Progenitor cell of endocrine pancreas (in vitro differentiated cells): ENCODE results near the gene RAD51B. TPM values are rescaled to one million over a fixed set of nuclear protein-coding genes. Genes with fewer than 3 reads are reported as not detected.
A peak's percentile ranks its signal among the peaks of the same experiment; 100 is the strongest.

ENCODE experiments used
- DNase-seq: peaks from one replicate; pipeline ENCODE4 v3.0.0; 2021; ENCODE audit warnings: low spot score; ENCODE audit not compliant: unreplicated experiment
- H3K27ac Mint-ChIP-seq: 2 replicates; pipeline ENCODE4 v1.8.0; 2021; ENCODE audit warnings: mild to moderate bottlenecking, moderate library complexity, mixed read lengths
- H3K27me3 Mint-ChIP-seq: 2 replicates; pipeline ENCODE4 v1.8.0; 2021; ENCODE audit warnings: mixed read lengths
- H3K36me3 Mint-ChIP-seq: 2 replicates; pipeline ENCODE4 v1.8.0; 2022; ENCODE audit warnings: mixed read lengths; ENCODE audit not compliant: insufficient read depth
- H3K4me1 Mint-ChIP-seq: 2 replicates; pipeline ENCODE4 v1.8.0; 2021; ENCODE audit warnings: low read depth, mixed read lengths
- H3K4me3 Mint-ChIP-seq: 2 replicates; pipeline ENCODE4 v1.8.0; 2021; ENCODE audit warnings: low read depth, mild to moderate bottlenecking, moderate library complexity, mixed read lengths
- H3K9me3 Mint-ChIP-seq: 2 replicates; pipeline ENCODE4 v1.8.0; 2021; ENCODE audit warnings: low read depth, mixed read lengths
- CTCF ChIP-seq: fragments of 200-600 bp; sonication (generic); IDR thresholded peaks from one replicate; pipeline ENCODE4 v1.5.0; 2021; ENCODE audit warnings: antibody characterized with exemption, mild to moderate bottlenecking; ENCODE audit not compliant: unreplicated experiment
- total RNA-seq: library from RNA; stranded (reverse); gene quantifications from 2 replicates; pipeline ENCODE4 v1.2.1, GENCODE V29; 2021

RAD51B gene
- total RNA-seq, 1 donor from 2014 or later, result 24.7 TPM

DNA sequence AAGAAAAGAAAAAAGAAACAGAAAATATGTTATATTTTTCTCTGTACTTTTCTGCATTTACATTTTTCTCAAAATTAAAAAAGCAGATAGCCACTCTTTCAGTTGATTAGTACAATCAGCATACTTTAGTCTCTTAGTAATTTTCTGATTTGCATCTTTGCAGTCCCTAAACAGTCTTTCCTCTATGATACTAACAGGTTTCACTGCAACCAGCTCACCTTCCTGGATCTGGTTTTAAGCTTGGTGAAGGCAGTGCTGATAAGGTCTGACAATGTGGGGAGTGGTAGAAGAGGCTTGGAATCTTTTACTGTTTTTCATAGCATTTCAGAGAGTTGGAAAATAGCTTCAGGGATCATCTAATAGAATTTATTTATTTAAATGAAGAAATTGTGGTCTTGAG is 515.7 kb downstream of the RAD51B start:
- Mint-ChIP-seq H3K36me3 (no peaks in the 10 kb centered on the region), H3K27ac (peak overlapping the region; percentile 38), H3K4me3 (no peak overlapping the region), H3K9me3 (no peaks in the 10 kb centered on the region), H3K4me1 (peaks cover 17% of the 10 kb centered on the region), H3K27me3 (no peaks in the 10 kb centered on the region)
- no peak for TF ChIP-seq CTCF
- no peak for DNase-seq

DNA sequence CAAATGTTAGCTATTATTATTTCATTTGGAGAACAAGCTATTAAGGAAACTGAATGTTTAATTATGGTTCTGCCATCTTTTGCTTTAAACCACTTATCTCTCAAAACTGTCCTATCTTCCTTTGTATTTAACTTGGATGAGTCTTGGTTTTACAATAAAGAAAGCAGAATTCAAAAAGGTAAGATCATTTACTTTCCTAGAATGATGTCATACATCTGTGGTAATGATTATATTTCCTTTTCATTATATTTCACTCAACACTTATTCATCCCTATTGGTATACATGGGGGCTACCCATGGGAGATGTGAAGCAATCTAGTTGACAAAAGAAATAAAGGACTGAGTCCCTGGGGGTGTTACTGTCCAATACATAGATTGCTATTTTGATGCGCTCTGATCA is 516.6 kb downstream of the RAD51B start:
- Mint-ChIP-seq H3K9me3 (no peaks in the 10 kb centered on the region), H3K4me1 (peaks cover 19% of the 10 kb centered on the region), H3K36me3 (no peaks in the 10 kb centered on the region), H3K27me3 (no peaks in the 10 kb centered on the region), H3K27ac (no peak overlapping the region), H3K4me3 (no peak overlapping the region)
- DNase-seq, result no peak
- no peak for TF ChIP-seq CTCF

- H3K27me3 Mint-ChIP-seq, result no peaks in the 10 kb centered on the region
Measured at GRCh38 chr14:68337279-68337678, 517.7 kb downstream of the RAD51B start.

GRCh38 chr14:68340262-68340661 is 520.7 kb downstream of the RAD51B start:
- no peak for DNase-seq
- H3K9me3 Mint-ChIP-seq, result peaks cover 4% of the 10 kb centered on the region
- H3K36me3 Mint-ChIP-seq, result peaks cover 2% of the 10 kb centered on the region
- no peak for TF ChIP-seq CTCF
- no peaks in the 10 kb centered on the region for H3K27me3 Mint-ChIP-seq
- H3K4me1 Mint-ChIP-seq, result peaks cover 14% of the 10 kb centered on the region
- H3K4me3 Mint-ChIP-seq, result no peak overlapping the region
- H3K27ac Mint-ChIP-seq, result no peak overlapping the region

More at GRCh38 chr14:68337279-68337678, 517.7 kb downstream of the RAD51B start:
- no peaks in the 10 kb centered on the region for H3K36me3 Mint-ChIP-seq
- H3K27ac Mint-ChIP-seq, result no peak overlapping the region
- no peak for DNase-seq
- no peaks in the 10 kb centered on the region for H3K9me3 Mint-ChIP-seq
- H3K4me3 Mint-ChIP-seq, result no peak overlapping the region
- no peak for TF ChIP-seq CTCF
- H3K4me1 Mint-ChIP-seq, result peaks cover 14% of the 10 kb centered on the region

GRCh38 chr14:68341411-68342212 is 522.0 kb downstream of the RAD51B start:
- Mint-ChIP-seq H3K27me3 (no peaks in the 10 kb centered on the region), H3K4me1 (peaks cover 12% of the 10 kb centered on the region), H3K4me3 (no peak overlapping the region), H3K27ac (no peak overlapping the region), H3K36me3 (peaks cover 7% of the 10 kb centered on the region), H3K9me3 (peaks cover 8% of the 10 kb centered on the region)
- no peak for TF ChIP-seq CTCF
- no peak for DNase-seq
